B cell (primary cell): ENCODE data around the gene BIRC2. TPM values are rescaled to one million over a fixed set of nuclear protein-coding genes. Genes with fewer than 3 reads are reported as not detected.

Experiments used
- ATAC-seq: fragments of 200-7000 bp; cut with Tn5 transposase; one replicate; pipeline ENCODE4 v1.10.0; 2021; ENCODE audit warnings: low read depth, mild to moderate bottlenecking, moderate number of reproducible peaks, moderate library complexity
- CTCF ChIA-PET: fragments of 350-600 bp; sonication (Branson Sonifier 250); formaldehyde crosslinking; loops from one replicate; lab custom pipeline; 2021; ENCODE audit warnings: antibody characterized with exemption, inconsistent platforms; lab: Charles Lee
- POLR2A ChIA-PET: fragments of 350-600 bp; sonication (Branson Sonifier 250); formaldehyde crosslinking; loops from one replicate; lab custom pipeline; 2021; ENCODE audit warnings: antibody characterized with exemption; lab: Charles Lee
- DNase-seq: peaks from one replicate; pipeline ENCODE4 v3.0.0; 2013
- H2AFZ ChIP-seq: 2 replicates; pipeline ENCODE4 v1.6.1; 2012; ENCODE audit warnings: mild to moderate bottlenecking, low read depth, low read length; ENCODE audit not compliant: insufficient read depth, poor library complexity, severe bottlenecking
- H3K27ac ChIP-seq, 2 donors: 1 replicate in 1 of 2; 2 replicates in 1 of 2; pipeline ENCODE4 v1.5.1; 2012 to 2013; ENCODE audit warnings: low read length in 2 of 2, mild to moderate bottlenecking in 2 of 2, moderate library complexity in 1 of 2
- H3K27me3 ChIP-seq, 4 experiments: fragments of 200-600 bp in 1 of 4; sonication (generic) in 1 of 4; replicated peaks in 1 of 4; 1 replicate in 2 of 4; 2 replicates in 2 of 4; pipeline versions ENCODE4 v1.6.1 to v1.7.0; 2013 to 2016; ENCODE audit warnings: low read length in 3 of 4, mild to moderate bottlenecking in 2 of 4, mixed read lengths in 1 of 4, moderate library complexity in 1 of 4; ENCODE audit not compliant: insufficient read depth in 4 of 4, control insufficient read depth in 3 of 4; ENCODE audit errors: control extremely low read depth in 1 of 4
- H3K36me3 ChIP-seq, 2 experiments: replicated peaks in 1 of 2; 1 replicate in 1 of 2; 2 replicates in 1 of 2; pipeline versions ENCODE4 v1.6.1 to v1.7.1; 2013; ENCODE audit warnings: low read length in 1 of 2; ENCODE audit not compliant: insufficient read depth in 2 of 2, control insufficient read depth in 1 of 2; ENCODE audit errors: control extremely low read depth in 1 of 2, extremely low read depth in 1 of 2
- H3K4me1 ChIP-seq, 2 donors: fragments of 200-600 bp in 1 of 2; sonication (generic) in 1 of 2; 1 replicate in 1 of 2; 2 replicates in 1 of 2; pipeline versions ENCODE4 v1.5.1 to v1.6.1; 2013 to 2017; ENCODE audit warnings: low read length in 2 of 2; ENCODE audit not compliant: control insufficient read depth in 2 of 2, insufficient read depth in 2 of 2
- H3K4me2 ChIP-seq: replicated peaks from 2 replicates; pipeline ENCODE3; 2012; ENCODE audit warnings: mild to moderate bottlenecking, low read depth, low read length; ENCODE audit not compliant: poor library complexity, severe bottlenecking
- H3K4me3 ChIP-seq, 5 experiments: fragments of 200-600 bp in 1 of 5; sonication (generic) in 1 of 5; 1 replicate in 3 of 5; 2 replicates in 2 of 5; pipeline versions ENCODE4 v1.5.1 to v1.7.0; 2011 to 2016; ENCODE audit warnings: low read length in 4 of 5, mild to moderate bottlenecking in 4 of 5, low read depth in 2 of 5, control low read depth in 1 of 5, moderate library complexity in 1 of 5; ENCODE audit not compliant: insufficient read depth in 1 of 5; ENCODE audit errors: control extremely low read depth in 1 of 5, extremely low read depth in 1 of 5
- H3K79me2 ChIP-seq: fragments of 200-600 bp; sonication (generic); one replicate; pipeline ENCODE4 v1.6.0; 2016; ENCODE audit warnings: low read length; ENCODE audit not compliant: control insufficient read depth, insufficient read depth
- H3K9ac ChIP-seq: fragments of 200-600 bp; sonication (generic); 2 replicates; pipeline ENCODE4 v1.6.1; 2017; ENCODE audit warnings: mild to moderate bottlenecking, low read length, moderate library complexity
- H3K9me3 ChIP-seq, 3 donors: one replicate each; pipeline versions ENCODE4 v1.6.1 to v1.7.1; 2013; ENCODE audit warnings: low read length in 2 of 3; ENCODE audit not compliant: control insufficient read depth in 2 of 3, insufficient read depth in 1 of 3; ENCODE audit errors: control extremely low read depth in 1 of 3
- H4K20me1 ChIP-seq: 2 replicates; pipeline ENCODE4 v1.6.0; 2012; ENCODE audit warnings: mild to moderate bottlenecking, low read length; ENCODE audit not compliant: insufficient read depth, control insufficient read depth, poor library complexity, severe bottlenecking
- H3K27ac Mint-ChIP-seq: one replicate; pipeline ENCODE4 v1.8.0; 2021; ENCODE audit warnings: mixed read lengths
- H3K27me3 Mint-ChIP-seq: one replicate; pipeline ENCODE4 v1.8.0; 2021; ENCODE audit warnings: mixed read lengths
- H3K4me1 Mint-ChIP-seq: one replicate; pipeline ENCODE4 v1.8.0; 2021; ENCODE audit warnings: mixed read lengths
- H3K4me3 Mint-ChIP-seq: one replicate; pipeline ENCODE4 v1.8.0; 2021; ENCODE audit warnings: mixed read lengths
- H3K9me3 Mint-ChIP-seq: one replicate; pipeline ENCODE4 v1.8.0; 2022; ENCODE audit warnings: mixed read lengths; ENCODE audit not compliant: insufficient read depth
- EZH2 ChIP-seq: IDR thresholded peaks from 2 replicates; pipeline ENCODE4 v1.6.1; 2012; ENCODE audit warnings: borderline replicate concordance, low read depth, mild to moderate bottlenecking, moderate library complexity, low read length; ENCODE audit not compliant: insufficient read depth, poor library complexity, severe bottlenecking
- WGBS: methylation state at CpG from one replicate; pipeline ENCODE4 v1.1.5; 2013; ENCODE audit warnings: missing lambda C conversion rate; ENCODE audit not compliant: insufficient coverage; 5-methylcytosine and 5-hydroxymethylcytosine counted together
- intact Hi-C: fragments of 100-400 bp; cut with micrococcal nuclease; formaldehyde crosslinking; loops from one replicate; pipeline ENCODE4 v1.10.0; 2022
- polyA plus RNA-seq: library from polyadenylated mRNA; depleted of rRNA; stranded (reverse); fragments of >200 nt; gene quantifications from 2 replicates; pipeline ENCODE4 v1.2.3, GENCODE V29; 2012
- total RNA-seq, 2 donors: library from RNA; stranded (reverse); fragments of 120-200 nt in 1 of 2; gene quantifications; 1 replicate in 1 of 2; 2 replicates in 1 of 2; pipeline versions ENCODE4 v1.2.3 to v1.2.4, GENCODE V29; 2013 to 2022
- TF ChIP-seq, protein P1 (sequence below): fragments of 200-600 bp; IDR thresholded peaks from one replicate; pipeline ENCODE4 v1.8.0; 2022; ENCODE audit warnings: antibody characterized with exemption, mild to moderate bottlenecking

The BIRC2 gene
- total and polyA plus RNA-seq, 2 donors (not counting 1 experiment from before 2014, with no cell fraction given), result 20.1 to 51.0 TPM

DNA sequence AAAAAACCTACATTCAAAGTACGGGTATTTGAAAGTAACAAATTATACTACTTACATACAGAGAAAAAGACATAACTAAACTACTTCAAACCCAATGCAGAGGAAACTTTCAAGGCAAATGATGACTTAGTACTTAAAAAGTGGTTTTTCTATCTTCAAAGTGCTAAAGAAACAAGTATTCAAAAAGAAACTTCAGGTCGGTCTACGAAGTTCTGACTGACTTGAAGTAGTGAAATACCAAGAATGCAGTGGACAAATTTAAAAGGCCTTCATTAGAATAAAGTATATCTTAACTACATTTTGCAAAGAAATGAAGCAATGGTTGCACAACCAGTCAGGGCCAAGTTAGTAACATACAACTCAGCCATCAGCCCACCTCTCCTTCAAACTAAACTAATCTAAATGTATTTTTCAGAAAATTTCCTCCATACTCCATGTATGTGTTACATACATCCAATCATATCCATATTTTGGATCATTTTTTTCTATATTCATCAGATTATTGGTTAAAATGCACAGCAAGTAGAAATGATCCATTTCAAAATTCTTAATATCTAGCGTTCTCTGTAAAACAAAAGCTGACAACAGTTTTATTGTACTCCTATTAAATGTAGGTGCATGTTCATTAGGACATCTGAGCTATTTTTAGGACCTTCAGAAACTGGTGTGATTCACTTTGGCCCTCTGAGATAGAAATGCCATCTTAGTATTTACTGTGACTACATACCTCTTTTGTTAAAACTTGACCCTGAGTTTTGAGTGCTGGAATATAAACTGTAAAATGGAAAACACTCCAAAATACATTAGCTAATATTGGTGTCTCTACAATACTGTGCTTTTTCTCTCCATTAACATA is 49.9 kb downstream of the BIRC2 start:
- Histone ChIP-seq H3K9me3 (no peaks in the 10 kb centered on the region), H2AFZ (no peak overlapping the region), H3K4me3 (no peak overlapping the region), H4K20me1 (no peaks in the 10 kb centered on the region), H3K36me3 (peaks cover 16 to 48% of the 10 kb centered on the region in 2 experiments), H3K27me3 (no peaks in the 10 kb centered on the region), H3K4me2 (no peak overlapping the region), H3K27ac (no peak overlapping the region), H3K79me2 (no peaks in the 10 kb centered on the region), H3K9ac (no peak overlapping the region), H3K4me1 (no peaks in the 10 kb centered on the region)
- H3K27me3 Mint-ChIP-seq, result no peaks in the 10 kb centered on the region
- DNase-seq (no peak), ATAC-seq (no peak)
- H3K9me3 Mint-ChIP-seq, result no peaks in the 10 kb centered on the region
- intact Hi-C loops, result no loop called here
- H3K4me1 Mint-ChIP-seq, result peaks cover 16% of the 10 kb centered on the region
- ChIA-PET CTCF (interaction anchor here (1.1 to 3.5 kb wide), 6 partner anchors 10 to 270 kb away, joined by 3 to 12 read pairs (median 4); no protein-coding TSS in a partner anchor), POLR2A (no interaction called here)
- no peak overlapping the region for H3K27ac Mint-ChIP-seq
- no CpG with 5 or more reads among the region's 4 CpGs for WGBS
- H3K4me3 Mint-ChIP-seq, result no peak overlapping the region
- TF ChIP-seq, protein P1, sequence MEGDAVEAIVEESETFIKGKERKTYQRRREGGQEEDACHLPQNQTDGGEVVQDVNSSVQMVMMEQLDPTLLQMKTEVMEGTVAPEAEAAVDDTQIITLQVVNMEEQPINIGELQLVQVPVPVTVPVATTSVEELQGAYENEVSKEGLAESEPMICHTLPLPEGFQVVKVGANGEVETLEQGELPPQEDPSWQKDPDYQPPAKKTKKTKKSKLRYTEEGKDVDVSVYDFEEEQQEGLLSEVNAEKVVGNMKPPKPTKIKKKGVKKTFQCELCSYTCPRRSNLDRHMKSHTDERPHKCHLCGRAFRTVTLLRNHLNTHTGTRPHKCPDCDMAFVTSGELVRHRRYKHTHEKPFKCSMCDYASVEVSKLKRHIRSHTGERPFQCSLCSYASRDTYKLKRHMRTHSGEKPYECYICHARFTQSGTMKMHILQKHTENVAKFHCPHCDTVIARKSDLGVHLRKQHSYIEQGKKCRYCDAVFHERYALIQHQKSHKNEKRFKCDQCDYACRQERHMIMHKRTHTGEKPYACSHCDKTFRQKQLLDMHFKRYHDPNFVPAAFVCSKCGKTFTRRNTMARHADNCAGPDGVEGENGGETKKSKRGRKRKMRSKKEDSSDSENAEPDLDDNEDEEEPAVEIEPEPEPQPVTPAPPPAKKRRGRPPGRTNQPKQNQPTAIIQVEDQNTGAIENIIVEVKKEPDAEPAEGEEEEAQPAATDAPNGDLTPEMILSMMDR, result no peak
- no peak for TF ChIP-seq EZH2

DNA sequence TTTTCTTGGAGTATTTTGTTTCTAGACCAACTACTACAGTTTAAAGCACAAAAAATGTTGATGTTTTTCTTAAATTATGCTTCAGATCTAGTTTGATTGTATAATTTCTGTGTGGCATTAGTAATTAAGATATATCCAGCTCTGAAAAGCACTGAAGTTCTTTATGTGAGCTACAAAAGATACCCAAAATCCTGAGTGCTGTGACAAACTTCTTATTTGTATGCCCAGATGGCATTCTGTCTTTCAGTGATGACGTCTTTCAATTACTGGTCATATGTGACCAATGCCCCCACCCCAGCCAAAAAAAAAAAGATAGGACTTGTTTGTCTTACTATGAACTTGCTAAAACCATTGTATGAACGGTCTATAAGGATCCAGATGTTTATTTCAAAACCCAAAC is 51.3 kb downstream of the BIRC2 start:
- no peaks in the 10 kb centered on the region for H3K9me3 Mint-ChIP-seq
- TF ChIP-seq, protein P1, result no peak
- no peak for TF ChIP-seq EZH2
- Histone ChIP-seq H3K79me2 (no peaks in the 10 kb centered on the region), H3K9me3 (no peaks in the 10 kb centered on the region), H3K4me2 (no peak overlapping the region), H3K4me1 (no peaks in the 10 kb centered on the region), H3K4me3 (no peak overlapping the region), H3K36me3 (peaks cover 12 to 53% of the 10 kb centered on the region in 2 experiments), H3K9ac (no peak overlapping the region), H3K27me3 (no peaks in the 10 kb centered on the region), H2AFZ (no peak overlapping the region), H3K27ac (no peak overlapping the region), H4K20me1 (no peaks in the 10 kb centered on the region)
- intact Hi-C loops, result no loop called here
- DNase-seq (no peak), ATAC-seq (no peak)
- H3K4me1 Mint-ChIP-seq, result peaks cover 18% of the 10 kb centered on the region
- H3K27ac Mint-ChIP-seq, result no peak overlapping the region
- CTCF ChIA-PET, result interaction anchor here (0.9 to 3.5 kb wide), 6 partner anchors 57 to 214 kb away, joined by 3 to 12 read pairs (median 5); no protein-coding TSS in a partner anchor
- no peak overlapping the region for H3K4me3 Mint-ChIP-seq
- POLR2A ChIA-PET, result no interaction called here
- no peaks in the 10 kb centered on the region for H3K27me3 Mint-ChIP-seq
- WGBS, result no CpG with 5 or more reads among the region's 2 CpGs
